ENCODE measurements around the gene IHH. TPM values are rescaled to one million over a fixed set of nuclear protein-coding genes. Genes with fewer than 3 reads are reported as not detected.

The IHH gene
- total RNA-seq, 2 experiments from 2014 or later = not detected

DNA sequence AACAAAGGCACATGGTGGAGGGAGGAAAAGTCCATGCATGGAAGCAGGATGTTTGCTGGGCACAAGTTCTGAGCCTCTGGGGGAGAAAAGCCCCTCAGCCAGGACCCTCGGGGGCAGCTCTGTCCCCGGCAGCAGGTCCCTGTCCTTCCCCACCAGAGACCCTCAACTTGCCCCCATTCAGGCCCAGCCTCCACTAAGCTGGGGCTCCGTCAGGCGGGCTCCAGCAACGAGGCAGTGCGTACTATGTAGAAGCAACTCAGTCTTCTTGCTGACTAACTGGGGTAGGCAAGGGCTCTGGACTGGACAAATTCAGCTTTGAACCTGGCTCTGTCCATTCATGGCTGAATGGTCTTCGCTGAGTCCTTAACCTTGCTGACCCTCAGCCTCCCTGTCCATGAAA is 42.4 kb downstream of the IHH start:
- Mint-ChIP-seq H3K27ac (no peak overlapping the region), H3K36me3 (ENCODE audit: low read depth) (no peaks in the 10 kb centered on the region), H3K4me1 (ENCODE audit: low read depth) (no peaks in the 10 kb centered on the region), H3K9me3 (no peaks in the 10 kb centered on the region), H3K27me3 (peaks cover 24% of the 10 kb centered on the region), H3K4me3 (no peak overlapping the region)
- no peaks in the 10 kb centered on the region for H3K4me1 ChIP-seq (ENCODE audit: insufficient read depth, low read length)
- no peaks in the 10 kb centered on the region for H3K36me3 ChIP-seq (ENCODE audit: insufficient read depth, low read length)
- intact Hi-C loops (cut with DNase I, micrococcal nuclease) = no loop called here
- TF ChIP-seq CTCF (IDR thresholded peaks at IDR 0.05) = no peak
- ATAC-seq (ENCODE audit: poor library complexity) (no peak), DNase-seq (no peak)
- no peak overlapping the region for H3K27ac ChIP-seq (ENCODE audit: low read depth in 1 of 2, low read length in 2 of 2)
- H3K9me3 ChIP-seq (ENCODE audit: control insufficient read depth in 1 of 2, insufficient read depth in 1 of 2, low read length in 2 of 2) = no peaks in the 10 kb centered on the region
- no peak overlapping the region for H3K4me3 ChIP-seq (ENCODE audit: low read length)
- peaks cover 0 to 2% of the 10 kb centered on the region in 2 experiments for H3K27me3 ChIP-seq (ENCODE audit: control insufficient read depth in 1 of 2, insufficient read depth in 2 of 2, low read length in 2 of 2)
- ChIA-PET POLR2A (no interaction called here), CTCF (no interaction called here)

GRCh38 chr2:219017201-219017931 is 43.4 kb downstream of the IHH start:
- Histone ChIP-seq H3K4me3 (ENCODE audit: low read length) (no peak overlapping the region), H3K9me3 (ENCODE audit: control insufficient read depth in 1 of 2, insufficient read depth in 1 of 2, low read length in 2 of 2) (no peaks in the 10 kb centered on the region), H3K4me1 (ENCODE audit: insufficient read depth, low read length) (no peaks in the 10 kb centered on the region), H3K36me3 (ENCODE audit: insufficient read depth, low read length) (no peaks in the 10 kb centered on the region), H3K27me3 (ENCODE audit: control insufficient read depth in 1 of 2, insufficient read depth in 2 of 2, low read length in 2 of 2) (peaks cover 0 to 2% of the 10 kb centered on the region in 2 experiments), H3K27ac (ENCODE audit: low read depth in 1 of 2, low read length in 2 of 2) (no peak overlapping the region)
- Mint-ChIP-seq H3K36me3 (ENCODE audit: low read depth) (no peaks in the 10 kb centered on the region), H3K27ac (no peak overlapping the region), H3K27me3 (peaks cover 29% of the 10 kb centered on the region), H3K4me1 (ENCODE audit: low read depth) (no peaks in the 10 kb centered on the region), H3K9me3 (no peaks in the 10 kb centered on the region), H3K4me3 (no peak overlapping the region)
- ChIA-PET CTCF (interaction anchor here (0.9 kb wide), 1 partner anchor 37 kb away, joined by 4 read pairs; no protein-coding TSS in a partner anchor), POLR2A (no interaction called here)
- ATAC-seq (ENCODE audit: poor library complexity) = no peak
- DNase-seq = no peak
- intact Hi-C loops (cut with DNase I, micrococcal nuclease) = no loop called here
- no peak for TF ChIP-seq CTCF (IDR thresholded peaks at IDR 0.05)

- Mint-ChIP-seq H3K27ac (no peak overlapping the region), H3K4me1 (ENCODE audit: low read depth) (no peaks in the 10 kb centered on the region), H3K9me3 (no peaks in the 10 kb centered on the region), H3K36me3 (ENCODE audit: low read depth) (no peaks in the 10 kb centered on the region), H3K4me3 (no peak overlapping the region), H3K27me3 (peaks cover 31% of the 10 kb centered on the region)
- Histone ChIP-seq H3K4me1 (ENCODE audit: insufficient read depth, low read length) (no peaks in the 10 kb centered on the region), H3K27me3 (ENCODE audit: control insufficient read depth in 1 of 2, insufficient read depth in 2 of 2, low read length in 2 of 2) (peaks cover 0 to 2% of the 10 kb centered on the region in 2 experiments), H3K9me3 (ENCODE audit: control insufficient read depth in 1 of 2, insufficient read depth in 1 of 2, low read length in 2 of 2) (no peaks in the 10 kb centered on the region), H3K36me3 (ENCODE audit: insufficient read depth, low read length) (no peaks in the 10 kb centered on the region), H3K4me3 (ENCODE audit: low read length) (no peak overlapping the region), H3K27ac (ENCODE audit: low read depth in 1 of 2, low read length in 2 of 2) (no peak overlapping the region)
- CTCF ChIA-PET = interaction anchor here (0.9 kb wide), 1 partner anchor 37 kb away, joined by 4 read pairs; no protein-coding TSS in a partner anchor
- intact Hi-C loops (cut with DNase I, micrococcal nuclease) = no loop called here
- DNase-seq = no peak
- no peak for TF ChIP-seq CTCF (IDR thresholded peaks at IDR 0.05)
- POLR2A ChIA-PET = no interaction called here
- no peak for ATAC-seq (ENCODE audit: poor library complexity)
Observed at GRCh38 chr2:219016721-219017120, 44.0 kb downstream of the IHH start.
